ENCODE data around the gene POGLUT2. TPM values are rescaled to one million over a fixed set of nuclear protein-coding genes. Genes with fewer than 3 reads are reported as not detected.

The POGLUT2 gene
- total and polyA plus RNA-seq, 2 experiments from 2014 or later = 14.6 to 17.5 TPM

DNA sequence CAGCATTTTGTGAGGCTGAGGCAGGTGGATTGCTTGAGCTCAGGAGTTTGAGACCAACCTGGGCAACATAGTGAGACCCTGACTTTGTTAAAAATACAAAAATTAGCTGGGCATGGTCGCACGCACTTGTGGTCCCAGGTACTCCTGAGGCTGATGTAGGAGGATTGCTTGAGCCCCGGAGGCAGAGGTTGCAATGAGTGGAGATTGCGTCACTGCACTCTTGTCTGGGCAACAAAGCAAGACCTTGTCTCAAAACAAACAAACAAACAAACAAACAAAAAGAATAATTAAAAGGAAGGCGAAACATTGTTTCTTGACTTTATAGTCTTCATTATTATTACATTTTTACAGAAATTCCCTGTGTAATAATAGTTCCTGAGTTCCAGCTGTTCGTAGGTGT, 16.0 kb upstream of the POGLUT2 start (continued):
- no peak for TF ChIP-seq ETS1 (IDR thresholded peaks at IDR 0.05)

DNA sequence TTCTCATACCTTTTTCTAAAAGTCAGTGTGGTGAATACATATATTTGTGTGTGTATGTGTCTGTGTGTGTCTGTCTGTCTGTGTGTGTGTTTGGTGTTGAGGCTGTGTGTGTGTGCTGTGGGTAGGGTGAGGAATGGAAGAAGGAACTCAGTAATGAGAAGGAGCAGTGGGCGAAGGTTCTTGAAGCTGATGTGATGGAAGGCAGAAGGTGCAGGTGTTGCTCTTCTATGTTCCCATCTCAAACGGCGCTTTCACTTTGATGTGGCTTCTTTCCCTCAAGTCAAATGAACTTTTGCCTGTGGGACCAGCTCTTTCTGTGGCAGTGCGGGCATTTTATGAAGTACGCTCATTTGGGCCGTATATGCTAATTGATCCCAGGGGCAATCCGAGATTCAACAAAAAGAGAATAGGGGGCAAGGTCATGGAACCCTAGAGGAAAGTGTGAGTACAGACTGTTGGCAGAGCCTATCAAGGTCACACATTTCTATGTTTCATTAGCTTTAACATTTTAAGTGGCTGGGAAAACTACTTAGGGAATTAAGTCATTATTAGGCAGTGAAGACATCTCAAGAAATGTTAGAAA, 15.3 kb upstream of the POGLUT2 start:
- no peak overlapping the region for H3K27ac ChIP-seq (ENCODE audit: low read depth)
- no peak overlapping the region for H2AFZ ChIP-seq
- Mint-ChIP-seq H3K27me3 (ENCODE audit: insufficient read depth, low read depth, poor library complexity) (no peaks in the 10 kb centered on the region), H3K36me3 (ENCODE audit: low read depth) (peaks cover 10% of the 10 kb centered on the region; the same call in 2 of the 3 replicates), H3K4me1 (0 out of 3 replicates have a peak, but pooled peaks cover 3% of the 10 kb centered on the region), H3K27ac (no peak overlapping the region), H3K9me3 (peaks cover 5% of the 10 kb centered on the region; the same call in 1 of the 3 replicates), H3K4me3 (no peak overlapping the region)
- H3K36me3 ChIP-seq (ENCODE audit: insufficient read depth) = no peaks in the 10 kb centered on the region
- DNase-seq (ENCODE audit: low spot score) = no peak
- no peaks in the 10 kb centered on the region for H4K20me1 ChIP-seq (replicated peaks; ENCODE audit: insufficient read depth)
- no peaks in the 10 kb centered on the region for H3K27me3 ChIP-seq (ENCODE audit: insufficient read depth)
- H3F3A ChIP-seq (replicated peaks; ENCODE audit: low read depth) = no peaks in the 10 kb centered on the region
- no peaks in the 10 kb centered on the region for H3K4me1 ChIP-seq (ENCODE audit: insufficient read depth)
- no peaks in the 10 kb centered on the region for H3K9me2 ChIP-seq (ENCODE audit: insufficient read depth)
- H3K4me3 ChIP-seq = no peak overlapping the region
- H3K79me2 ChIP-seq (replicated peaks; ENCODE audit: insufficient read depth) = no peaks in the 10 kb centered on the region
- H3K4me2 ChIP-seq = no peak overlapping the region
- ATAC-seq = no peak
- no peak for TF ChIP-seq JUNB (IDR thresholded peaks at IDR 0.05; ENCODE audit: unreplicated experiment)
- no peak for TF ChIP-seq EZH2 (IDR thresholded peaks at IDR 0.05; ENCODE audit: low read depth, unreplicated experiment)
- TF ChIP-seq POLR2AphosphoS5 (IDR thresholded peaks at IDR 0.05; ENCODE audit: low read depth) = no peak
- no peak for TF ChIP-seq EZH2phosphoT487 (IDR thresholded peaks at IDR 0.05; ENCODE audit: unreplicated experiment)
- no peak for TF ChIP-seq ZNF462 (CRISPR knock-in tag; IDR thresholded peaks at IDR 0.05)
- TF ChIP-seq CTCF (conservative IDR thresholded peaks at IDR 0.05; ENCODE audit: low read depth in 2 of 2) = no peak
- no peak for TF ChIP-seq ETS1 (IDR thresholded peaks at IDR 0.05)
- TF ChIP-seq REST (IDR thresholded peaks at IDR 0.05; ENCODE audit: unreplicated experiment) = no peak
- no peak for TF ChIP-seq STAT1 (IDR thresholded peaks at IDR 0.05; ENCODE audit: unreplicated experiment)
- no peak for TF ChIP-seq ZNF331 (CRISPR knock-in tag; IDR thresholded peaks at IDR 0.05; ENCODE audit: low read depth)
- TF ChIP-seq ZNF114 (CRISPR knock-in tag; IDR thresholded peaks at IDR 0.05) = no peak

Measured in GM23338 (cell line).